Left lung (tissue), 10 donors: ENCODE data around the gene CRABP2. TPM values are rescaled to one million over a fixed set of nuclear protein-coding genes. Genes with fewer than 3 reads are reported as not detected.

Source experiments
- ATAC-seq: fragments of 200-7000 bp; cut with Tn5 transposase; one replicate; pipeline ENCODE4 v1.9.1; 2020; ENCODE audit warnings: moderate library complexity
- DNase-seq, 4 donors: peaks; one replicate each; pipeline ENCODE4 v3.0.0-alpha.2; 2013 to 2020
- H3K27ac ChIP-seq, 2 donors: fragments of 200-600 bp; sonication (generic) in 1 of 2; one replicate each; pipeline versions ENCODE4 v1.5.0 to v1.8.0; 2020 to 2021
- H3K27me3 ChIP-seq, 2 donors: fragments of 200-600 bp; sonication (generic) in 1 of 2; one replicate each; pipeline versions ENCODE4 v1.5.0 to v1.8.0; 2020 to 2021
- H3K36me3 ChIP-seq, 2 donors: fragments of 200-600 bp; sonication (generic) in 1 of 2; one replicate each; pipeline versions ENCODE4 v1.5.0 to v1.8.0; 2020 to 2021
- H3K4me1 ChIP-seq, 2 donors: fragments of 200-600 bp; one replicate each; pipeline ENCODE4 v1.8.0; 2021
- H3K4me3 ChIP-seq, 2 donors: fragments of 200-600 bp; sonication (generic) in 1 of 2; one replicate each; pipeline versions ENCODE4 v1.5.0 to v1.8.0; 2020 to 2021; ENCODE audit warnings: mild to moderate bottlenecking in 1 of 2
- H3K9me3 ChIP-seq, 2 donors: fragments of 200-600 bp; sonication (generic) in 1 of 2; one replicate each; pipeline versions ENCODE4 v1.5.0 to v1.8.0; 2020 to 2021
- CTCF ChIP-seq, 2 donors: fragments of 200-600 bp; sonication (generic) in 1 of 2; IDR thresholded peaks; one replicate each; pipeline versions ENCODE4 v1.5.0 to v1.8.0; 2021; ENCODE audit warnings: antibody characterized with exemption in 2 of 2
- intact Hi-C, 2 donors: fragments of 100-400 bp; cut with DNase I; formaldehyde crosslinking; loops; one replicate each; pipeline versions ENCODE4 v1.11.2 to v1.14.2; 2022
- polyA plus RNA-seq, 6 donors: library from polyadenylated mRNA; unstranded; fragments of 120-200 nt; gene quantifications; one replicate each; pipeline ENCODE4 v1.2.1, GENCODE V29; 2013; ENCODE audit not compliant: insufficient read length in 6 of 6
- total RNA-seq, 2 donors: library from RNA; stranded (reverse); fragmentation: NEBNext Ultra II Directional; extraction: Animal tissue kit (Norgen Biotek cat#: 25700); gene quantifications; one replicate each; pipeline ENCODE4 v1.2.1, GENCODE V29; 2021
- donor health status: DM: no; HTN: yes; CAD: no.
- donor health status: DM: no; HTN: no; CAD: no.

Gene CRABP2
- total and polyA plus RNA-seq, 8 donors: 2.7 to 154 (median 98.4) TPM

DNA sequence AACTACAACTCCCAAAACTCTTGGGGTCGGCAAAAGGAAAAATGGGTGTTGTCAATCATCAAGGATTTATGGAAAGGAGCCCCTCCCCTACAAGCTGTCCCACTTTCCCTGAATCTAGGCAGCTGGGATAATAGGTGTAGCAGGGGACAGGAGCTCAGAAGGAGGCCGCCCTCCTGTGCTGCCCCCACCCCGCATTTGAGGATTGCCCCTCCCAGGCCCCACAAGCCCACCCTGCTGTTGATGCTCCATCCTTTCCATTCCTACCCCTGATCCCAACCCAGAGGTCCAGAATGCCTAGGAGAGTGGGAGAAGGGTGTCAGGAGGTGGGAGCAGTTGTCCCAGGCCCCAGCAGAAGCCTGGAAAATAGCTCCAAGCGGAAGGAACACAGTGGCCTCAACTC lies 37.4 kb upstream of the CRABP2 start:
- Histone ChIP-seq H3K36me3 (peaks cover 0 to 41% of the 10 kb centered on the region in 2 donors), H3K27ac (peak overlapping the region in 1 of 2 donors; percentile 89), H3K27me3 (no peaks in the 10 kb centered on the region), H3K9me3 (no peaks in the 10 kb centered on the region), H3K4me3 (no peak overlapping the region), H3K4me1 (peaks cover 21 to 71% of the 10 kb centered on the region in 2 donors)
- ATAC-seq: no peak
- no peak for DNase-seq
- TF ChIP-seq CTCF (IDR thresholded peaks at IDR 0.05): no peak
- intact Hi-C loops: no loop called here

- Histone ChIP-seq H3K4me3 (no peak overlapping the region), H3K9me3 (no peaks in the 10 kb centered on the region), H3K27me3 (no peaks in the 10 kb centered on the region), H3K27ac (peak overlapping the region in 1 of 2 donors; percentile 89), H3K4me1 (peaks cover 15 to 64% of the 10 kb centered on the region in 2 donors), H3K36me3 (peaks cover 0 to 49% of the 10 kb centered on the region in 2 donors)
- no peak for ATAC-seq
- TF ChIP-seq CTCF (IDR thresholded peaks at IDR 0.05): no peak
- intact Hi-C loops: no loop called here
- DNase-seq: no peak
These were observed 36.6 kb upstream of the CRABP2 start for GRCh38 chr1:156742017-156742416.

DNA sequence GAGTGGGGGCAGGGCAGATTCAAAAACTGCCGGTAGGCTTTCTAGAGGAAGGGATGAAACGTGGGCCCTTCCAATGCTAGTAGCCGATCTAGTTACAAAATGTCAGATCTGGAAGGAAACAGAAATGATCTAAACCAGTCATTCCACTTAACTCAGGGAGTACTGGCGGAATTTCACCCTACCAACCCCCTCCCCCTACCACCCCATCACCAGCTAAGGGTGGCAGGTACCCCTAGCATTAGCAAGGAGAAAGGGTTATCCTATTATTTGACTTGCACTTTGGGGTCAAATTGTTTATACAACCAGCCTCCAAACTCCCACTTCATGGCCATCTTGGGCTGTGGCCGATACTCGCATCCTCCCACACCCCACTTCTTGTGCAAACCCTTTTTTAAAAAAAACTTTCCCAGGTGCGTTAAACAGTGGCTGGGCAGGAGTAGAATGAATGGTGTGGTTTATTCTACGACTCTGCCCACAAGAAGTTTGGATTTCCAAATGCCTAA lies 36.1 kb upstream of the CRABP2 start:
- Histone ChIP-seq H3K4me1 (peaks cover 13 to 60% of the 10 kb centered on the region in 2 donors), H3K9me3 (no peaks in the 10 kb centered on the region), H3K27me3 (no peaks in the 10 kb centered on the region), H3K4me3 (peak overlapping the region; percentile 2 to 90), H3K36me3 (peaks cover 0 to 53% of the 10 kb centered on the region in 2 donors), H3K27ac (peak overlapping the region; percentile 89 to 91)
- TF ChIP-seq CTCF (IDR thresholded peaks at IDR 0.05): no peak
- ATAC-seq: peak; percentile 1
- DNase-seq: no peak
- intact Hi-C loops: no loop called here

- ATAC-seq (peak; percentile 96), DNase-seq (peak; percentile 96 to 99 (median 98))
- Histone ChIP-seq H3K9me3 (no peaks in the 10 kb centered on the region), H3K4me3 (peak within 1 kb of the TSS; percentile 83 to 90), H3K27me3 (no peaks in the 10 kb centered on the region), H3K4me1 (peaks cover 7 to 54% of the 10 kb centered on the region in 2 donors), H3K36me3 (peaks cover 0 to 60% of the 10 kb centered on the region in 2 donors), H3K27ac (peak within 1 kb of the TSS; percentile 89 to 91)
- TF ChIP-seq CTCF (IDR thresholded peaks at IDR 0.05): no peak
- intact Hi-C loops: no loop called here
These were observed 35.5 kb upstream of the CRABP2 start, which contains the start of gene MRPL24 for GRCh38 chr1:156740741-156741480. MRPL24 (minus strand) TSS chr1:156741088; CDS start chr1:156738704, 2,384 bp downstream.

DNA sequence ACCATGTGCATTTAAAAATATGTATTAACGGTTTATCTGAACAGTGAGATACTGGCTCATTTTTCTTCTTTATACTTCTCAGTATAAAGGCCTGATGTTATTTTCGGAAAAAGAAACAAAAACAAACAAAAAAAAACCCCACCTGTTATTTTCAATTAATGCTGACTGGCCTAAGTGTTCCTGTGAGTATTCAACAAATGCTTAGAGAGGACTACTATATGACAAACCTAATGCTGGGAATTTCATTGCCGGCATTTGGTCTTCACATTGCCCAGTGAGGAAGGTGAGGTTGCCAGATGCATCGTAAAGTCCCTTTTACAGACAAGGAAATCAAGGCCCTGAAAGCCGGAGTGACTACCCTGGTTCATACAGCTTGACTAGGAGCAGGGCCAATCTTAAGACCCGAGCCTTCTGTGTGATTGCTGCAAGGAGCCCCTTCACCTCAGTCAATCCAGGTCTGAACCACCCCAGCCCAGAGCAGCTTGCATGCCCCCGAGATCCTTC lies 34.9 kb upstream of the CRABP2 start:
- H3K36me3 ChIP-seq: peaks cover 0 to 62% of the 10 kb centered on the region in 2 donors
- intact Hi-C loops: no loop called here
- no peak for DNase-seq
- H3K4me1 ChIP-seq: peaks cover 5 to 48% of the 10 kb centered on the region in 2 donors
- no peaks in the 10 kb centered on the region for H3K9me3 ChIP-seq
- peak overlapping the region; percentile 83 to 90 for H3K4me3 ChIP-seq
- ATAC-seq: peak; percentile 5
- H3K27ac ChIP-seq: peak overlapping the region in 1 of 2 donors; percentile 89
- TF ChIP-seq CTCF (IDR thresholded peaks at IDR 0.05): no peak
- H3K27me3 ChIP-seq: no peaks in the 10 kb centered on the region
